HepG2 (cell line): Measurements from ENCODE around the gene CALML4. TPM values are rescaled to one million over a fixed set of nuclear protein-coding genes. Genes with fewer than 3 reads are reported as not detected.

Experiments used
- DNMT1 ChIP-seq: sonication (generic); formaldehyde crosslinking; IDR thresholded peaks from 2 replicates; pipeline ENCODE4 v1.5.1; 2020; ENCODE audit warnings: mild to moderate bottlenecking, missing genetic modification reagents
- NFE2L2 ChIP-seq: fragments of 150-350 bp; IDR thresholded peaks from 2 replicates; pipeline ENCODE4 v1.6.1; 2014; ENCODE audit warnings: low read length
- SMYD3 ChIP-seq: sonication (generic); formaldehyde crosslinking; IDR thresholded peaks from 2 replicates; pipeline ENCODE4 v1.8.1; 2023; ENCODE audit warnings: mild to moderate bottlenecking, missing genetic modification reagents
- ZBTB40 ChIP-seq, 2 experiments: fragments of 450-650 bp in 1 of 2; sonication (generic) in 1 of 2; formaldehyde crosslinking in 1 of 2; IDR thresholded peaks; 2 replicates each; pipeline versions ENCODE4 v1.6.1 to v1.8.0; 2016 to 2022; ENCODE audit warnings: antibody characterized with exemption in 1 of 2, mild to moderate bottlenecking in 1 of 2, missing genetic modification reagents in 1 of 2
- ZNF337 ChIP-seq: sonication (generic); formaldehyde crosslinking; IDR thresholded peaks from 2 replicates; pipeline ENCODE4 v1.5.1; 2020; ENCODE audit warnings: missing genetic modification reagents, low read depth, mild to moderate bottlenecking, borderline replicate concordance
- polyA plus RNA-seq, 8 experiments: library from polyadenylated mRNA; depleted of rRNA in 3 of 8; stranded (reverse) in 7 of 8; unstranded in 1 of 8; fragments of >200 nt; fragmentation: Illumina TruSeq in 4 of 8; extraction: Trizol in 4 of 8; gene quantifications; 2 replicates each; pipeline versions ENCODE4 v1.2.1 to v1.2.3, GENCODE V29; 2011 to 2016; ENCODE audit warnings: low read depth in 4 of 8, missing spikeins in 1 of 8, mixed read lengths in 1 of 8; ENCODE audit not compliant: insufficient read depth in 1 of 8
- total RNA-seq, 5 experiments: library from RNA; depleted of rRNA; stranded (reverse); fragments of >200 nt; fragmentation: Illumina TruSeq; extraction: Trizol; gene quantifications; 2 replicates each; pipeline ENCODE4 v1.2.3, GENCODE V29; 2016; ENCODE audit warnings: low read depth in 1 of 5
- TF ChIP-seq, protein P1 (sequence below): sonication (generic); formaldehyde crosslinking; IDR thresholded peaks from 2 replicates; pipeline ENCODE4 v1.8.0; 2022; ENCODE audit warnings: mild to moderate bottlenecking, missing genetic modification reagents; ENCODE audit not compliant: insufficient replicate concordance

The CALML4 gene
- total and polyA plus RNA-seq, 2 of the 13 experiments (the other 11 are each of a cell fraction or from before 2014, with no cell fraction given), result 3.6 to 8.7 TPM

DNA sequence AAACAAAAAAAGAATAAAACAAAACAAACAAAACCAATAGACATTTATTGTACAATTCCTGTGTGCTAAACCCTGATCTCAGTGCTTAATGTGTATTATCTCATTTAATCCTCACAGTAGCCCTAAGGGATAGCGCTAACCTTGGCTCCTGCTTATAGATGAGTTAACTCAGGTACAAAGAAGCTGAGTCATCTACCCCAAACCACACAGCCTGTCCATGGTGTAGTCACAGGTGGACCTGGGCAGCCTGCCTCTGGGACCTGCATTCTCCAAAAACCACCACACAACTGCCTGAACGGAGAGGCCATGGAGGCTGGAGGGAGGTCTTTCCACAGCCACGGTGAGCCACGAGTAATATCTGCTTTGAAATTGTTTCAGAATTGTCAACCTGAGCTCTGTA lies 29.9 kb upstream of the CALML4 start (continued):
- no peak for TF ChIP-seq ZBTB40 (IDR thresholded peaks at IDR 0.05)
- no peak for TF ChIP-seq ZBTB40 (CRISPR knock-in tag; IDR thresholded peaks at IDR 0.05)
- TF ChIP-seq SMYD3 (CRISPR knock-in tag), result no peak
- no peak for TF ChIP-seq ZNF337 (CRISPR knock-in tag)
- no peak for TF ChIP-seq DNMT1 (CRISPR knock-in tag)
- peak; percentile 18; the same call in 1 of the 2 replicates for TF ChIP-seq NFE2L2
- TF ChIP-seq, protein P1, sequence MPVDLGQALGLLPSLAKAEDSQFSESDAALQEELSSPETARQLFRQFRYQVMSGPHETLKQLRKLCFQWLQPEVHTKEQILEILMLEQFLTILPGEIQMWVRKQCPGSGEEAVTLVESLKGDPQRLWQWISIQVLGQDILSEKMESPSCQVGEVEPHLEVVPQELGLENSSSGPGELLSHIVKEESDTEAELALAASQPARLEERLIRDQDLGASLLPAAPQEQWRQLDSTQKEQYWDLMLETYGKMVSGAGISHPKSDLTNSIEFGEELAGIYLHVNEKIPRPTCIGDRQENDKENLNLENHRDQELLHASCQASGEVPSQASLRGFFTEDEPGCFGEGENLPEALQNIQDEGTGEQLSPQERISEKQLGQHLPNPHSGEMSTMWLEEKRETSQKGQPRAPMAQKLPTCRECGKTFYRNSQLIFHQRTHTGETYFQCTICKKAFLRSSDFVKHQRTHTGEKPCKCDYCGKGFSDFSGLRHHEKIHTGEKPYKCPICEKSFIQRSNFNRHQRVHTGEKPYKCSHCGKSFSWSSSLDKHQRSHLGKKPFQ (CRISPR knock-in tag), result no peak
- TF ChIP-seq, all 625 proteins: peak for 1
